ENCODE measurements around the gene RAB17.

The RAB17 gene, protein sequence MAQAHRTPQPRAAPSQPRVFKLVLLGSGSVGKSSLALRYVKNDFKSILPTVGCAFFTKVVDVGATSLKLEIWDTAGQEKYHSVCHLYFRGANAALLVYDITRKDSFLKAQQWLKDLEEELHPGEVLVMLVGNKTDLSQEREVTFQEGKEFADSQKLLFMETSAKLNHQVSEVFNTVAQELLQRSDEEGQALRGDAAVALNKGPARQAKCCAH

DNA sequence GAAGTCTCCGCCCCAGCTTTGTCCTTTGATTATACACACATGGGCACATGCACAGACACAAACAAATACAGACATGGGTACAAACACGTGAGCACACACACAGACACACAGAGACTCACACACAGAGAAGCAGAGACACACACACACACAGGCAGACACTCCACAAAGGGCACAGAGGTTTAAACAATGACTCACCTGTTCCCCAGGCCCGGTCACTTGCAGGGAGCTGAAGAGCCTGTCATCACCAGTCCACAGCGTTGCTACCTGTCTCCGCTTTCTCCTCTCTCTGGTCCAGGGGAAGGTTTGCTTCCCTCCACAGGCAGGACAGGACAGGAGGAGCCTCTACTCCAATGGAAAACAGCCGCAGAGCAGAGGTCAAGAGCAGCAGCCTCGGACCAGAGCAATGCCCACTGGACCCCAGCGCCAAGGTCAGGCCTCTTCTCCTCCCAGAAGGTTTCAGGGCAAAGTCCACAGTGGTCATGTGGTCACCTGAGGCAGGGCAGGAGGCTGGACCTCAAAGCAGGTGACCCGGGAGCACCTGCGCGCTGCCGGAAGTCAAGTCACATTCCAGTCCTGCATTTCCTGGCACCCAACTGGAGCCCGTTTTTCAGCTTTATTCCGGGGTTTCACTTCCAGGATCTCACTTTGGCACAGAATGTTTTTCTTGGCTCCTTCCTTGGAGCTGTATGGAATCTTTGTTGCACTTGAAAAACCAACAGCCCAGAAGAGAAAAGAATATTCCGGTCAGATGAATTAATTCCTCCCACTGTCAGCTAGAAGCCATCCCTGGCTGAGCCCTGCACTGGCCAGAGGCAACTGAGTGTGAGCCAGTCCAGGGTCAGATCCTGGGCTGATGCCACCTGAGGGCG lies at the start of gene RAB17:
Gene RAB17, minus strand, starts transcription at position 463 of the 869 bp plus-strand sequence. CDS start 4,580 bp downstream, outside the sequence.
- no peak for DNase-seq

DNA sequence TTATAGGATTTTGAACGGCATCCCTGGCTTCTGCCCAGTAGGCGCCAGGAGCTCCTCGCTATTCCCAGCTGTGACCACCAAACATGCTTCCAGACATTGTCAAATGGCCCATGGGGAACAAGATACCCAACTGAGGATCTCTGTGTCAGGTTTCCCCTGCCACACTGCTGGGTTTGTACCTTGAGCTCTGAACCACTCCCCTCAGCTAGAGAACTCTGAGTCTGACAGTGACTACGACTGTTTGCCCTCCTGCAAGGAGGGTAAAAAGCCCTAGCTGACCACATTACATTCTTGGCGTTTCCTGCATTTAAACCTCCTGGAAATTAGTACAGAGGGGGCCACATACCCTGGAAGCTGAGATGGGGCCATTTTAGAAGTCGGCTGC lies 49.3 kb upstream of the RAB17 start:
- DNase-seq, result no peak

DNA sequence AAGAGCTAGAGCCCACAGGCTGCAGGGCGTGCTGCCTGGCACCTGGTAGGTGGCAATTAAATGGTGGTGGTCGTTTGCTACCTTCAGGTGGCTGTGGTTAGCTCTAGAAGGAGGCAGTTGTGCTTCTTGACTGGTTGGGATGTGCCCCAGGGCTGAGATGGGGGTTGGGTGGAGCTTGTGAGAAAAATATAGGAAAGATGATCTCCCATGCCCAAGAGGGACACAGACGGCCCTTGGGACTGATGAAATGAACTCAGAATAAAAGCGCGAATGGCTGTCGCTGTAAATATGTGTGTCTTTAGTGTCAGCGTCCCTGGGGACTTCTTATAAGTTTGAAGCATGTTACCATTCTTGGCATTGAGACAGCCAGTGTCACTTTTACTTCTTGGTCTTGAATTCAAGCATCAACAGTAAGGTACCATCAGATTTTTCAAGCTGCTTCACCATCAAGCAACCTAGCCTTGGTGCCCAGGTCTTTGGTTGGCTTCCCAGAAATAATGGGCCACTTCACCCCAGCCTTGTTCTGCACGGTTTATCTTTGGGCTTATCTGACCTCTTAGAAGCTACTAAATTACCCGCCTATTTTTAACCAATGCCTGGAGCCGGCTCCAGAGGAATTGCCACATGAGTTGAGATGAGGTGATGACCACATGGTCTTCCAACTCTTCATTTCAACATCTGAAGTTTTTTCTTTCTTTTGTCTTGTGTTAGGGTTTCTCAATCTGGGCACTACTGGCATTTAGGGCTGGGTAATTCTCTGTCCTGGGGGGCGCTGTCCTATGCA lies 48.7 kb upstream of the RAB17 start:
- no peak for DNase-seq

DNA sequence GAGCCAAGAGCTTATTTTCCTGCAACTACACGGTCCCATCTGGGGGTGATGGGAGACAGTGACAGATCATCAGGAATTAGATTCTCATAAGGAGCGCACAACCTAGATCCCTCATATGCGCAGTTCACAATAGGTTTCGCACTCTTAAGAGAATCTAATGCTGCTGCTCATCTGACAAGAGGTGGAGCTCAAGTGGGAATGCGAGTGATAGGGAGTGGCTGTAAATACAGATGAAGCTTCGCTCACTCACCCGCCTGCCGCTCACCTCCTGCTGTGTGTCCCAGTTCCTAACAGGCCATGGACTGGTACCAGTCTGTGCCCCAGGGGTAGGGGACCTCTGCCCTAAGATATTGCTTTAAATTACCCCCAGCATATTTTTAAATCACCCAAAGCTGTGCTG lies 47.6 kb upstream of the RAB17 start:
- DNase-seq, result no peak

DNA sequence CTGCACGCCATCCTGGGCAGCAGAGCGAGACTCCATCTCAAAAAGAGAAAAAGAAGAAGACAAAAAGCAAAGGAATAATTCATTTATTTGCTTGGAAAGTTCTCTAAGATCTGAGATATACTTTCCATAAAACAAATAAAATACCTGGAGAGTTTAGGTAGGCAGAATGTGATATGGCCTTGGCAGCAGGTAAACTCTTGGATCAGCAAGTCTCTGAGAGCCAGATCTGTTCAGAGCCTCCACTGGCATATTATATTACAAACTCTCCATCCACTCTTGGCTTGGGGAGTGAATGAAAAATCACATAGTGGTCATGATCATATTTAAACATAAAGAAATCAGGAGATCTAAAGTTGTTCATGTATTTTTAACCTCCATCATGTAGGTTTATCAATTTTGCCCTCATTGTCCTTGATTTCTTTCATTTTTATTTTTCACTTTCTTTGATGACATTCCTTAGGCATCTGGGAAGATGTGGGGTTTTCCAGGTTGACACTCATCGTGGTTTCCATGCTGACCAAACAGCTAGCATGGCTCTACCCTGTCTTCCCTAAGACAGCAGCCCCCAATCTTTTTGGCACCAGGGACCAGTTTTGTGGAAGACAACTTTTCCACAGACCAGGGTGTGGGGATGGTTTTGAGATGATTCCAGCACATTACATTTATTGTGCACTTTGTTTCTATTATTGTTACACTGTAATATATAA lies 47.0 kb upstream of the RAB17 start:
- no peak for DNase-seq

DNA sequence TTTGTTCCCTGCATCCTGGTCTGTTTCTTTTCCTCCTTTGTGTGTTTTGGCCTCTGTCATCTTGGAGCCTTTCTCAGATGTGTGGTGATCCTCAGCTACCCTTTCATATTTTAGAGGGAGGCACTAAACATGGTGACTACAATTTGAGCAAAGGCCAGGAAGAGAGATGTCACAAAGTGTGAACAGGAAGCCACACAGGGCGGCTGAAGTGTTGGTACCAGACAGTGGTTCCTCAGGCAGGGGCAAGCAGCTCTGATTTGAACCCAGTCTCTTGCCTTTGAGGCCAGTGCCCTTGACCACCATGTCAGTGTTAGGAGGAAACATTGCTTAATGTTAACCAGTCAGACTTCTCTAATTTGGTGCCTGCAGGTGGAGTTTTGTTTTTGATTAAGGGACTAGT lies 46.0 kb upstream of the RAB17 start:
- DNase-seq, result no peak

DNA sequence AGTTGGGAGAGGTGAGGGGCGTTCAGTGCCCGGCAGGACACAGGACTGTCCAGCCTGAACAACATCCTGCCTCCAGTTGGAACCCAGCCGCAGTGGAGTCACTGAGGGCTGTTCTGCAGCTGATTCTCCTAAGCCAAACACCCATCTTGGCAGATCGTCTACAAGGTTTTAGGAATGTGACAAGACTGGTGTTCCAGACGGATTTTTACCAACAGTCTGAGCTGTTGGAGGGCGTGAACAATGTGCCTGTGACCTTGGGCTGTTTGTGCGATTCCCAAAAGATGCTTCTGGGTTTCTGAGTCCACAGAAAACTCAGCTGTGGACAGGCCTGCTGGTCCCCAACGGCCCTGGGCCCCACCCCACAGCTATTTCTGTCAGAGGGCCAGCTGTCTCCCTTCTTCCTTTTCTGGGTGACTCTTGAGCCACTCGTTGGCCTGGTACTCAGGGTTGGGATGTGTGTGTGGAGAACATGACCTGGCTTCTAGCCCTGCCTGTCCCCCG lies 42.6 kb upstream of the RAB17 start:
- no peak for DNase-seq

DNA sequence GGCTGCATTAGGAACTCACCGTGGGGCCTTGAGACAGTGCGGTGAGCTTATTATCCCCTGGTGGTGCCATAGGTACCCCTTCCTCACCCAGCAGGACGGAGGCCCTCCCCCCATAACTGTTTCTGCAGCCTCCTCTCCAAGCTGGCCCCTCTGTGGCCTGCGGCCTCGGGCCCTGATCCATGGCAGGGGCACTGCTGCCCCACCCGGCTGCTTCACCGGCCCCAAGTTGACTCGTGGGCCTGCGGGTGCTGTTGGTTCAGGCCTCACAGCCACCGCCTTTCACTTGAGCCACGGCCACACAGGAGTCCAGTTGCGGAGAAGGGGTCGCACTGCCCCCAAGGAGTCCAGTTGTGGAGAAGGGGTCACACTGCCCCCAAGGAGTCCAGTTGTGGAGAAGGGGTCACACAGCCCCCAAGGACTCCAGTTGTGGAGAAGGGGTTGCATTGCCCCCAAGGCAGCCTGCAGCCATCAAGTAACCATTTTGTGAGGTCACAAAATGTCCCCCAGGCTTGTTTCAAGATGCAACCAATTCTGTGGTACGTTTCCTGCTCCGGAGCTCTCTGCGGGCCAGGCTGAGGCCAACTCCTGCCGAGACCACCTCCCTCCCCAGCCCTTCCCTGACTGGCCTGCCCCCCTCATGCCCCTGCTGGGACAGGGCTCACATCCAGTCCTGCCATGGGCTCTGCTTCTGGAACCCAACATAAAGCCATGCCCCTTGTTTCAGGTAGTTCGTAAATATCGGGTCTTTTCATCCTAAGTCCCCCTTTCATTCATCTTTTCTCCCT lies 41.5 kb upstream of the RAB17 start:
- no peak for DNase-seq

DNA sequence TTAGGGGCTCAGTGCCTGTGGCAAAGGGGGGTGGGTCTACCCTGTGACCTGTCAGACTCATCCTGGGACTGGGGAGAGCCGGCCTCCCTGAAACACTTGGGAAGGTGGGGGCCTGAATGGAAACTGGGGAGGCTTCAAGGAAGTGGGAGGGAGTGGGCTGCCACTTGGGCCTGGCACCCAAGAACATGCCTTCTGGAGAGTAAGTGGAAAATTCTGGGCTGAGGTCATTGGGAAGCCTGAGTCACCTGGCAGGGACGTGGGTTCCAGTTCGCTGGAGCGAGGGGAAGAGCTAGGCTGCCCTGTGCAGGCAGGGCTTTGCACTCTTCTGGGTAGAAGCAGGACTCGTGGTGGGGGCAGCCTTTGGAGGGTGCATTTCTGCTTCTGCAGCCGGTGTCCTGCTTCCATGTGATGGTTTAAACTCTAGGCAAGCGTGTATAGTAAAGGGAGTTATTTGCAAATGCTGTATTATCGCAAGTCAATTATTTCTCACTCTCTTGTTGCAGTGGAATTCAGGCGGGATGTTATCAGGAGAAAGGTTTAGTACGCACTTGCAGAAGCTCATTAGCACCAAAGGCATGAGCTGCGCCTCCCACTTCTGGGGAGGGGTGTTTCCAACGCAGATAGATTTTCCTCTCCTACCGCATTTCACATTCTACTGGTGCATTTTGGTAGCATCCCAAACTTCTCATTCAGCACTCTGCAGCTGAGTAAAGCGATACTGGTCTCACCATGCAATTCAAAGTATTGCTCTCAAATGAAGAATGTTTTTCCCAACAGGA lies 40.7 kb upstream of the RAB17 start:
- DNase-seq, result no peak

DNA sequence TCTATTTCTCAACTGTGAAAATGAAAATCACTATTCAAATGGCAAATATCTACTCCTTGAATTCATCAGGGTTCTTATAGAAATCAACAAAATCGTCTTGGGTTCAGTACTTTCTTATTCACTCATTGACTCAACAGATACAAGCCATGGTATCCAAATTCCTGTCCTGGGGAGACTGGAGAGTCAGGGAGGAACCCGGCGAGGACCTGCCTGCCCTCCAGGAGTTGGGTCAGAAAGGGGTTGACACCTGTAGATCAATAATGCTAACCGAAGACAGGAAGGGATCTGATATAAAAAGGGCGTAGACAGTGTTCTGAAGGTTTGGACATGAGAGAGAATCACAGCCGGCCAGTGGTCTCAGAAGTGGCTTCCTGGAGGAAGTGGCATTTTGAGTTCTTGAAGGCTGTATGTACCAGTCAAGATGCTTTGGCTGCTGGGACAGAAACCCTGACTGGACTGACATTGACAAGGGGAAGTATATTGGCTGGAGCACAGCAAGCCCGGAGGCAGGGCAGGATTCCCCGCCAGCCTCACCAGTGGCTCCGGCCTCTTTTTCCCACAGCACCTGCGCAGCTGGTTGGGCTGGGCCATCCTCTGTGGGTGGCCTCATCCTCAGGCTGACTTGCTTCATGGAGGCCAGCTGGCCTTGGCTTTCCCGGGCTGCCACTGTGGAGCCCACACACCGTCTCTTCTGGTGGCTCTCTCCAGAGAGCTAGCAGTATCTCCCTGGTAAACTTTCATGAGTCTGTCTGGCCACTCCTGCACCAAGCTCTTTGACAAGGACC lies 39.9 kb upstream of the RAB17 start:
- DNase-seq, result no peak

DNA sequence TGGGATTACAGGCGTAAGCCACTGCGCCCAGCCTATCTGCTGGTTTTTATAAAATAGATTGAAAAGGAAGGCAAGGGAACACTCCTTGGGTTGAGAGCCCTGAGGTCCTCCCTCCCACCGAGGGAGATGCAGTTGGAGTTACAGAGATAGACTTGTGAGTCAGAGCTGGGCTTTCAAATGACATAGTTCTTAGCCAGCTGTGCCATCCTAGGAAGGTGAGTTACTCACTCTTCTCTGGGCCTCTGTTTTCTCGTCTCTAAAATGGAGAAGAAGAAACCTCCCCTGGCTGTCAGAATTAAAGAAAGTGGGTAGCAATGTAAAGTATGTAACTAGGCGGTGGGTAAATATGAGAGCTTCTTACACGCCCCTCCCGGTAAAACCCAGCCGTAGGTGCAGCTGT lies 39.2 kb upstream of the RAB17 start:
- DNase-seq, result no peak

DNA sequence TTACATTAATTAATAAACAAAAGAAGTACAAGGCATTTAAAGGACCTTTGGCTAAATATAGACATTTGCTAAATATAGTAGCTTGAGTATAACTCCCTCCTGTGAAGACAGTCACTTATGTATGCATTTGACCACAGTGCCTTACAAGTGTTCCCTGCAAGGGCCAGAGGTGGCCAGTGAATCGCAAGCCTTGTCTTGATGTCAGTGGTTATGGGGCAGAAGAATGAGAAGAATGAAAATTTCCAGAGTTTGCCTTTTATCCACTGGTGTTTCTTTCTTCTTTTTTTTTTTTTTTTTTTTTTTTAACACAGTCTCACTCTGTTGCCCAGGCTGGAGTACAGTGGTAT lies 38.6 kb upstream of the RAB17 start:
- no peak for DNase-seq

DNA sequence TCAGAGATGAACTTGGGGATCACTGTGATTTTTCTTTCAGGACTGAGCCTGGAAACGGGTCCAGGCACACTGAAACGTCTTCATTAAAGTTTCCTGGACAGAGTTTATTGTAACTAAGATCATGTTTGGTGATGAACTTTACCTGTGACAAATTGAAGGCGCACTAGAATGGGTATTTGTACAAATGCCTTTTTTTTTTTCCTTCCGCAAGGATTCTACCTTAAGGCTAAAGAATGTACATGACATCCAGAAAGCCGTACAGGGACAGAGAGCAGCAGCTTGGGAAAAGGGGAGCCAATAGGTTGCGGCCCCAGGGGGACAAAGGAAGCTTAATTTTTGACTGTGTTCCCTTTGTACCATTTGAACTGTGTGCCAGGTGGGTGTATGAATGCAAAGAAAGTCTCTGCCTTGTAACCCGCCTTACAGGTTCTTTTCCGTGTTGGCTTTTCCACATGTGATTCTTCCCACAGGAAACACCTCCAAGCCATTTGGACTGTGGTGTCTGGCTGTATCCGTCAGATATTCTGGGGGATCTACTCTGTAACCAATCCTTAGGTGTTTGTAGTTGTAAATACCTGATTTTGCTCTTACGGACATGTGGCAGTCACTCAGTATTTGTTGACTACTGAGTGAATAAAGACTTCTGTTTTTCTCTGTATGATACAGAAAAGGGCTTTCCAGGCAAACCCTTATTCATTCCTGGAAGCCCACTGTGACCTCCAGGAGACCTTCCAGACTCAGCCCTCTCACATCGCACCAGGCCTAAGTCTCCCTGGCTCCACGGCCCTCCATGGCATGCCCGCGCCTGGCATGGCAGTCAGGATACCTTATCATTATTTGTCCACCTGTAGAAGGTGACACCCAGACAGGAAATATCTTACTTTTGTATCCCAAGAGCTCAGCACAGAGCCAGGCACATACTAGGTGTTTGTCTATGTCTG lies 38.0 kb upstream of the RAB17 start:
- no peak for DNase-seq

DNA sequence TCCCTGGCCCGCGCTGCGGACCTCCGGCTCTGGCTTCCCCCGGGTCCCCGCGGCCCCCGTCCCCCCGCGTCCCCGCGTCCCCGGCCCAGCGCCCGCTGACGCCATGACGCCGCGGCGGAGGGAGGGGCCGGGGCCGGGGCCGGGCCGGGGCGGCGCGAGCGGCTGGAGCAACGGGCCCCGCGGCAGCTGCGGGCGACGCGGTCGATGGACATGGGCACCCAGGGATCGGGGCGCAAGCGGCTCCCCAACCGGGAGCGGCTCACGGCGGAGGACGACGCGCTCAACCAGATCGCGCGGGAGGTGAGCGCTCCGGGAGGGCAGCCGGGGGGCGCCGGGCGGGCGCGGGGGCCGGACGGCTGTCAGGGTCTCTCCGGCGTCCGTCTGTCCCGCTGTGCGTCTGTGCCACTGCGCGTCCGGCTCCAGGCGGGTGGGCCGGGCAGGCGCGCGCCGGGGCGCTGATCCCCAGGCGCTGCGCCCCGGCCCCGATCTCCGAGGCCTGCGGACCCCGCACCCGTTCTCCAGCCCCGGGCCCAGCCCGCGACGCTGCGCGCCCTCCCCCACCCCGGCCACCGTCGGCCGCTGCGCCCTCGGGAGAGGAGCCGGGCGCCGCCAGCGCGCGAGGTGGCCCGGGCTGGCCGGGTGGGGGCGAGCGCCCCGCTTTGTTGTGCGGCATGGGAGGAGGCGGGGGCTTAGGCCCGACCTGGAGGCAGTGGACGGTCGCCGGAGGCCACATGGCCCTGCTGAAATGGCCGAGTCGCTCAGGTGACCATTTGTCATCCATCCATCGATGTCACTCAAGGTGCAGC lies 37.1 kb upstream of the RAB17 start, which contains the start of gene LRRFIP1:
Gene LRRFIP1, plus strand, starts transcription at position 147 of the 806 bp plus-strand sequence. Its CDS starts 58 bp downstream, at position 205.
- no peak for DNase-seq

DNA sequence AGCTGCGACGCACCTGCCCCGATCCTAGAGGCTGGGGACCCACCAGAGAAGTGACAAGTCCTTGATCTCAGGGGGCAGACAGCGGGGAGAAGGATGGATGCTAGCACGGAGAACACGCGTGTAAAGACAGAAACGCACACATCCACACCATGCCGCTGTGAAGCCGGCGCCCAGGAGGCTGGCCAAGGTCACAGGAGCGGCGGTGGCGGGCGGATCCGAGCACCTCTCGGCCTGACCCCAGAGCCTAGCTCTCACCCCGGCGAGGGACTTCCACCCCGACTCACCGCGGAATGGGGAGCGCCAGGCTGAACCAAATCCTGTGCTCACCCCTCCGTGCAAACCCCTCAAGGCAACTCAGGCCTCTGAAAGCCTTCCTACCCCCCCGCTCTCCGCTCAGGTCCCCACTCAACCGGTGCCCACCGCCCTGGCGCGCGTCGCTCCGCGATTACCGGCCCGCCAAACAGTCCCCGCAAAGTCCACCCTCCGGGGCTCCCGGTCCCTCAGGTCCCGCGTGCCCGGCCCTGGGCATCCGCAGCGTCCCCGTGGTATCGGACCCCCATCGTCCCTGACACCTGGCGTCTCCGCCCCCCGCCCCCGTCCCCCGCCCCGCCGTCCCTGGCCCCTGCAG lies 36.4 kb upstream of the RAB17 start:
- DNase-seq, result no peak

DNA sequence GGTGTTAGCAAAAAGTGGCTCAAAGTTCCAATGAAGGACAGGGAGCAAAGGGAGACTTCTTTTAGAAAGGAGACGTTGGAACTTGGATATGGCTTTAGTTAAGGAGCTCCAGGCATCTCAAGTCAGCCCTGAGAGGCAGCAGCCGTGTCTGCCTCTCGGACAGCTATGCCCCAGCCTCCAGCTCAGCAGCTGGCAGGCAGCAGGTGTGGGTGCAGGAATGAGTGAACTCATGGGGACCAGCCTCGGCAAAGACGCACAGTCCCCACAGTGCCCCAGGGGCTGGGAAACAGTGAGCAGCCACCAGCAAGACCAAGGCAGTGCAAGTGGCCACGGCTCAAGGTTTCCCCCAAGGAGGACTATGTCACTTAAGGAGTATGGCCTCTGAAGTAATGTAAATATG lies 35.2 kb upstream of the RAB17 start:
- no peak for DNase-seq

DNA sequence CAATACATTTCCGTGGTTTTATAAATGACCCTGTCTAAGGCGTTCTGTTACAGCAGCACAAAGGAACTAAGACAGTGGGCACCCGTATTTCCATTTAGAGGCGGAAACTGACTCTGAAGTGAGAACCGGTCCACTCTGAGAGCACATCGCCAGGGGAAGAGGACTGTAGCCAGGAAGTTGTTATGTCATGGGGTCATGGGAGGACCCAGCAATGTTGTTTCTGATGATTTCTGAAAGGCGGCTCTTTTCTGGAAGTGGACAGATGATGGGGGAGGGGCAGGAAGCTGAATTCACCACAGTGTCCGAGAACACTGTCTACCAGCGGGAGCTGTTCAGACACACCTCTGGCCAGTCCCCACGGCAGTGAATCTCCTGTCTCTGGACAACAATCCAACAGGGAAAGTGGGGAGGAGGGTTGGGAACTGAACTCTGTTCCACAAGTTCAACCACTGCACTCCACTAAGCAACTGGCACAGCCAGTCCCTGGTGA lies 34.7 kb upstream of the RAB17 start:
- DNase-seq, result no peak

DNA sequence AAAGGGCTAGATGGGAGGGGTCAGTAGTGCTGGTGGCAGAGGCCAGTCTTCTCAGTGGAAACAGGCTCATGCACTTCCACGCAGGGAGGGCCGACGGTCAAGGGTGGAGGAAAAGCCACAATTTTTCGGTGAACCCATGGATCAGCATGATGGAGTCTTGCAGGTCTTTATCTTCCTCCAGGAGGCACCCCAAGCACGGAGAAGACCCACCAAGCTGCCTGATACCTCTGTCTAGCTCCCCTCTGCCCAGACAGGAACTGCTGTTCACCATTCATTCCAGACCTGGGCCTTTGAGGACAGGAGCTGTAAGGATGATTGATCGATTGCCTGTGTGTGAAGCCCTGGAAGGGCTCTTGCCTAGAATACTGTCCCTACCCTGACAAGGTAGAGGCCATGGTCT lies 34.0 kb upstream of the RAB17 start:
- no peak for DNase-seq
